H1 (cell line): Measurements from ENCODE around the gene P4HA3. TPM values are rescaled to one million over a fixed set of nuclear protein-coding genes. Genes with fewer than 3 reads are reported as not detected.

ENCODE experiments used
- CTCF ChIA-PET: fragments of 300-600 bp; sonication (Branson Sonifier 250); formaldehyde crosslinking; loops from one replicate; lab custom pipeline; 2021; ENCODE audit not compliant: partially characterized antibody; lab: Charles Lee
- POLR2A ChIA-PET: fragments of 300-600 bp; sonication (Branson Sonifier 250); formaldehyde crosslinking; loops from one replicate; lab custom pipeline; 2021; ENCODE audit warnings: inconsistent platforms; ENCODE audit not compliant: partially characterized antibody; lab: Charles Lee
- DNase-seq, 2 experiments: peaks; one replicate each; pipeline versions ENCODE4 v3.0.0 to v3.0.0-alpha.2; 2010 to 2022; ENCODE audit warnings: low spot score in 2 of 2, low read depth in 1 of 2, mixed read lengths in 1 of 2
- FAIRE-seq: peaks from 2 replicates; lab custom pipeline; 2011; peaks lifted over from hg19 to GRCh38; lab: Jason Lieb, UNC
- H2AFZ ChIP-seq: 2 replicates; pipeline ENCODE4 v1.8.1; 2012; ENCODE audit warnings: low read length, inconsistent platforms
- H2AK5ac ChIP-seq: 2 replicates; pipeline ENCODE4 v1.6.1; 2013; ENCODE audit warnings: low read depth, low read length
- H2BK120ac ChIP-seq: replicated peaks from 2 replicates; pipeline ENCODE3; 2013; ENCODE audit warnings: low read depth, low read length, inconsistent platforms
- H2BK12ac ChIP-seq: 2 replicates; pipeline ENCODE4 v1.6.1; 2013; ENCODE audit warnings: low read depth, low read length
- H2BK15ac ChIP-seq: 2 replicates; pipeline ENCODE4 v1.6.1; 2013; ENCODE audit warnings: low read length
- H2BK20ac ChIP-seq: 2 replicates; pipeline ENCODE4 v1.6.1; 2013; ENCODE audit warnings: low read length
- H2BK5ac ChIP-seq: 2 replicates; pipeline ENCODE4 v1.6.1; 2013; ENCODE audit warnings: low read depth, low read length
- H3K14ac ChIP-seq: 2 replicates; pipeline ENCODE4 v1.6.1; 2013; ENCODE audit warnings: inconsistent platforms; ENCODE audit not compliant: insufficient read length
- H3K18ac ChIP-seq: 2 replicates; pipeline ENCODE4 v1.6.1; 2013; ENCODE audit warnings: low read length; ENCODE audit errors: extremely low read depth
- H3K23ac ChIP-seq: 2 replicates; pipeline ENCODE4 v1.6.1; 2013; ENCODE audit warnings: inconsistent platforms; ENCODE audit not compliant: insufficient read length
- H3K23me2 ChIP-seq: 2 replicates; pipeline ENCODE4 v1.6.1; 2013; ENCODE audit warnings: low read depth, low read length
- H3K27ac ChIP-seq: 2 replicates; pipeline ENCODE4 v1.6.1; 2011; ENCODE audit warnings: low read depth, low read length, inconsistent platforms
- H3K27me3 ChIP-seq, 4 experiments: replicated peaks in 1 of 4; 1 replicate in 1 of 4; 2 replicates in 3 of 4; pipeline versions ENCODE4 v1.6.1 to v1.8.1; 2011 to 2013; ENCODE audit warnings: low read length in 3 of 4, mild to moderate bottlenecking in 3 of 4, inconsistent platforms in 2 of 4, mixed read lengths in 2 of 4, moderate library complexity in 1 of 4; ENCODE audit not compliant: control insufficient read depth in 3 of 4, insufficient read depth in 3 of 4; ENCODE audit errors: extremely low read depth in 1 of 4
- H3K36me3 ChIP-seq, 4 experiments: 2 replicates each; pipeline versions ENCODE4 v1.6.1 to v1.8.1; 2011 to 2013; ENCODE audit warnings: mild to moderate bottlenecking in 4 of 4, low read length in 3 of 4, moderate library complexity in 2 of 4, control low read depth in 1 of 4, inconsistent platforms in 1 of 4; ENCODE audit not compliant: insufficient read depth in 4 of 4, control insufficient read depth in 2 of 4
- H3K4ac ChIP-seq: replicated peaks from 2 replicates; pipeline ENCODE3; 2013; ENCODE audit warnings: low read length, low read depth, mixed read lengths, inconsistent platforms; ENCODE audit not compliant: insufficient read length
- H3K4me1 ChIP-seq, 4 experiments: replicated peaks in 1 of 4; 1 replicate in 1 of 4; 2 replicates in 3 of 4; pipeline versions ENCODE4 v1.6.1 to v1.8.1; 2011 to 2013; ENCODE audit warnings: low read length in 3 of 4, inconsistent platforms in 2 of 4, mixed read lengths in 1 of 4; ENCODE audit not compliant: insufficient read depth in 4 of 4, control insufficient read depth in 3 of 4
- H3K4me2 ChIP-seq, 2 experiments: 2 replicates each; pipeline versions ENCODE4 v1.6.1 to v1.8.1; 2011 to 2013; ENCODE audit warnings: low read depth in 2 of 2, low read length in 2 of 2, control low read depth in 1 of 2, inconsistent platforms in 1 of 2, mild to moderate bottlenecking in 1 of 2; ENCODE audit not compliant: insufficient read depth in 1 of 2
- H3K4me3 ChIP-seq, 4 experiments: fragments of 200-600, 300-600 bp in 1 of 4; sonication (generic), shearing (Covaris generic), sonication (Bioruptor Twin) in 1 of 4; 2 replicates each; pipeline versions ENCODE4 v1.5.1 to v1.8.1; 2011 to 2016; ENCODE audit warnings: low read length in 4 of 4, low read depth in 3 of 4, control low read depth in 2 of 4, inconsistent platforms in 2 of 4, mild to moderate bottlenecking in 2 of 4, mixed read lengths in 1 of 4, moderate library complexity in 1 of 4; ENCODE audit not compliant: insufficient read depth in 2 of 4; ENCODE audit errors: extremely low read depth in 1 of 4
- H3K56ac ChIP-seq: replicated peaks from 2 replicates; pipeline ENCODE3; 2013; ENCODE audit warnings: low read depth, mild to moderate bottlenecking, mixed read lengths, low read length, inconsistent platforms; ENCODE audit not compliant: insufficient read length
- H3K79me1 ChIP-seq: 2 replicates; pipeline ENCODE4 v1.6.1; 2013; ENCODE audit warnings: low read depth, low read length, control low read depth
- H3K79me2 ChIP-seq, 2 experiments: 2 replicates each; pipeline versions ENCODE4 v1.6.1 to v1.8.1; 2012 to 2013; ENCODE audit warnings: low read length in 2 of 2, mild to moderate bottlenecking in 2 of 2, inconsistent platforms in 1 of 2; ENCODE audit not compliant: insufficient read depth in 2 of 2, control insufficient read depth in 1 of 2
- H3K9ac ChIP-seq, 4 experiments: replicated peaks in 1 of 4; 1 replicate in 1 of 4; 2 replicates in 3 of 4; pipeline versions ENCODE4 v1.6.1 to v1.8.1; 2011 to 2013; ENCODE audit warnings: low read depth in 3 of 4, low read length in 3 of 4, control low read depth in 2 of 4, mild to moderate bottlenecking in 2 of 4, moderate library complexity in 2 of 4, inconsistent platforms in 1 of 4; ENCODE audit errors: extremely low read depth in 1 of 4
- H3K9me3 ChIP-seq, 2 experiments: 2 replicates each; pipeline versions ENCODE4 v1.6.1 to v1.8.1; 2012 to 2013; ENCODE audit warnings: mild to moderate bottlenecking in 2 of 2, moderate library complexity in 2 of 2, control low read depth in 1 of 2, inconsistent platforms in 1 of 2, low read depth in 1 of 2, low read length in 1 of 2, mixed read lengths in 1 of 2; ENCODE audit not compliant: insufficient read depth in 2 of 2
- H4K20me1 ChIP-seq, 2 experiments: replicated peaks in 1 of 2; 2 replicates each; pipeline versions ENCODE3 to v1.8.1; 2011 to 2013; ENCODE audit warnings: inconsistent platforms in 2 of 2, low read length in 2 of 2, mild to moderate bottlenecking in 1 of 2; ENCODE audit not compliant: insufficient read depth in 2 of 2, control insufficient read depth in 1 of 2
- H4K5ac ChIP-seq: 2 replicates; pipeline ENCODE4 v1.6.1; 2013; ENCODE audit warnings: low read length, low read depth, mixed read lengths, inconsistent platforms; ENCODE audit not compliant: insufficient read length
- H4K8ac ChIP-seq: 2 replicates; pipeline ENCODE4 v1.8.0; 2013; ENCODE audit warnings: mild to moderate bottlenecking, moderate library complexity, low read length, inconsistent platforms; ENCODE audit not compliant: insufficient read depth; ENCODE audit errors: extremely low read depth
- H4K91ac ChIP-seq: replicated peaks from 2 replicates; pipeline ENCODE3; 2013; ENCODE audit warnings: low read length, mixed read lengths, inconsistent platforms; ENCODE audit not compliant: insufficient read length
- CEBPB ChIP-seq: IDR thresholded peaks from 2 replicates; pipeline ENCODE4 v1.6.1; 2012; ENCODE audit warnings: low read depth, low read length
- EGR1 ChIP-seq: IDR thresholded peaks from 2 replicates; pipeline ENCODE4 v1.6.1; 2011; ENCODE audit warnings: low read depth, low read length, borderline replicate concordance
- EP300 ChIP-seq, 2 experiments: IDR thresholded peaks; 1 replicate in 1 of 2; 2 replicates in 1 of 2; pipeline ENCODE4 v1.6.1; 2011 to 2012; ENCODE audit warnings: low read depth in 2 of 2, low read length in 2 of 2, mild to moderate bottlenecking in 2 of 2, borderline replicate concordance in 1 of 2, inconsistent platforms in 1 of 2, moderate library complexity in 1 of 2
- MAFK ChIP-seq: IDR thresholded peaks from 2 replicates; pipeline ENCODE4 v1.6.1; 2012; ENCODE audit warnings: low read depth, mild to moderate bottlenecking, improper control_type of control experiment, low read length
- RAD21 ChIP-seq, 2 experiments: IDR thresholded peaks in 1 of 2; conservative IDR thresholded peaks in 1 of 2; 2 replicates each; pipeline ENCODE4 v1.6.1; 2011; ENCODE audit warnings: low read depth in 2 of 2, low read length in 2 of 2, improper control_type of control experiment in 1 of 2, inconsistent platforms in 1 of 2, mild to moderate bottlenecking in 1 of 2, moderate library complexity in 1 of 2
- RXRA ChIP-seq: IDR thresholded peaks from 2 replicates; pipeline ENCODE4 v1.6.1; 2011; ENCODE audit warnings: low read depth, mild to moderate bottlenecking, low read length, moderate library complexity; ENCODE audit not compliant: insufficient read depth
- SRF ChIP-seq: IDR thresholded peaks from 2 replicates; pipeline ENCODE4 v1.6.1; 2011; ENCODE audit warnings: mild to moderate bottlenecking, low read depth, low read length, moderate library complexity
- SUZ12 ChIP-seq: fragments of 200-600 bp; sonication (generic); IDR thresholded peaks from 2 replicates; pipeline ENCODE4 v1.6.1; 2012; ENCODE audit warnings: mild to moderate bottlenecking, inconsistent platforms, low read length, moderate library complexity, mixed read lengths
- WGBS, 2 experiments: shearing (Covaris generic) in 1 of 2; methylation state at CpG; one replicate each; pipeline versions ENCODE4 v1.1.6 to v1.1.7; 2013 to 2015; ENCODE audit warnings: low lambda C conversion rate in 2 of 2, mixed read lengths in 2 of 2, inconsistent platforms in 1 of 2, low coverage in 1 of 2, missing lambda C conversion rate in 1 of 2; ENCODE audit not compliant: insufficient replicate concordance in 2 of 2, insufficient coverage in 1 of 2, insufficient read length in 1 of 2; ENCODE audit errors: extremely low coverage in 1 of 2, missing lambda C conversion rate in 1 of 2; 5-methylcytosine and 5-hydroxymethylcytosine counted together
- polyA plus RNA-seq, 7 experiments: library from polyadenylated mRNA; depleted of rRNA in 3 of 7; stranded (reverse) in 5 of 7; unstranded in 2 of 7; fragments of >200 nt in 5 of 7; fragments of 200-250 nt in 2 of 7; gene quantifications; 1 replicate in 5 of 7; 2 replicates in 1 of 7; 4 replicates in 1 of 7; pipeline versions ENCODE4 v1.2.1 to v1.2.3, GENCODE V29; 2011 to 2013; ENCODE audit warnings: missing spikeins in 2 of 7, mixed read lengths in 2 of 7
- total RNA-seq: library from RNA; stranded (reverse); fragmentation: NEBNext Ultra II Directional; extraction: Animal tissue kit (Norgen Biotek cat#: 25700); gene quantifications from 2 replicates; pipeline ENCODE4 v1.2.1, GENCODE V29; 2021

The P4HA3 gene
- total and polyA plus RNA-seq, 2 of the 8 experiments (the other 6 are each of a cell fraction or from before 2014, with no cell fraction given): 0.06 TPM; not detected in 1

DNA sequence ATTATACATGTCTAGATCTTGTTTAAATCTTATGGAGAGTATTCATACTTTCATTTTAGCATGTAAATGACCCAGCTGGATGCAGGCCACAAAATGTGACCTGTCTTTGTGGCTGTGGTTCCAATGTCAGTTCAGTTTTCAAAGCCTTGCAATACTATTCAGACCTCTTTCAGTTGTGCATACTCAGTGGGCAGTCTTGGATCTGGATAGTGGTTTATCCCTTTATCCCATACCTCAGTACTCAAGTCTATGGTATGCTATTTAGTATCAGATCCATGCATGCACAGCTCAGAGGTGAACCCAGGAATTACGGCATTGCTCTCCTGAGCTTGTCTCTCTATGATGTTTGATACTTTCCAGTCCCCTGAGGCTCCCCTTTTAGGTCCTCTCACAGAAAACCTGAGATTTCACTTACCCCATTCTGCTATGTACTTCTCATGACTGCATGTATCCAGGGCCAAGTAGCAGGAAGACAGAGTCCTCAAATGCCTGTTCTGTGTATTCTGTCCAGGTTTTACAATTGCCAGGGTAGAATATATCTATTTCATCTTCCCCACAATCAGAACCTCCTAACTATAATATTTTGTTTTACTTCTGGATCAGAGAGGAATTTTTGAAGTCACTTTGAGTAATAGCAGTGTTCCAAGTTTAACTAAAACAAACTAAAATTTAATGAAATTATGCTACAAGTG, 6.9 kb upstream of the P4HA3 start:
- Histone ChIP-seq H3K4me1 (no peaks in the 10 kb centered on the region), H4K91ac (no peak overlapping the region), H3K4me2 (no peak overlapping the region), H3K9me3 (no peaks in the 10 kb centered on the region; a peak in 1 of 4 replicates), H2BK20ac (no peak overlapping the region), H3K4ac (no peak overlapping the region), H3K18ac (no peak overlapping the region), H4K8ac (no peak overlapping the region), H3K27ac (no peak overlapping the region), H4K20me1 (no peaks in the 10 kb centered on the region), H3K56ac (no peak overlapping the region), H2BK15ac (no peak overlapping the region), H3K27me3 (no peaks in the 10 kb centered on the region), H2AK5ac (no peak overlapping the region), H4K5ac (no peak overlapping the region), H2BK5ac (no peak overlapping the region), H3K4me3 (no peak overlapping the region), H3K79me1 (no peaks in the 10 kb centered on the region), H3K36me3 (no peaks in the 10 kb centered on the region), H3K79me2 (no peaks in the 10 kb centered on the region), H2BK12ac (no peak overlapping the region), H3K14ac (no peak overlapping the region), H3K9ac (no peak overlapping the region), H3K23ac (no peak overlapping the region), H3K23me2 (no peaks in the 10 kb centered on the region), H2BK120ac (no peak overlapping the region), H2AFZ (no peak overlapping the region)
- POLR2A ChIA-PET: no interaction called here
- 93% methylated on average over 1 of the region's 1 CpG; no CpG with 5 or more reads in 1 of the 2 experiments for WGBS, 2 experiments
- no peak for DNase-seq
- no peak for FAIRE-seq
- CTCF ChIA-PET: interaction anchor here (0.6 to 5.1 kb wide), 7 partner anchors 20 to 289 kb away, joined by 3 to 34 read pairs (median 3); no protein-coding TSS in a partner anchor
- TF ChIP-seq EP300 (IDR thresholded peaks at IDR 0.05; ENCODE audit: borderline replicate concordance in 1 of 2, low read depth in 2 of 2, low read length in 2 of 2) (no peak), SUZ12 (no peak), RXRA (no peak), CEBPB (no peak), SRF (no peak), MAFK (no peak), RAD21 (IDR thresholded peaks at IDR 0.05 in 1 of 2, conservative IDR thresholded peaks at IDR 0.05 in 1 of 2; ENCODE audit: low read depth in 2 of 2, low read length in 2 of 2) (no peak), EGR1 (no peak)
